A673 (cell line): ENCODE results near the gene CLDN1.

Source experiments
- CTCF ChIP-seq: fragments of 300-800, 200-600 bp; sonication (generic); conservative IDR thresholded peaks from 2 replicates; pipeline ENCODE4 v1.5.1; 2017; ENCODE audit warnings: low read depth, mild to moderate bottlenecking, antibody characterized with exemption, low read length, moderate library complexity, mixed read lengths
- EZH2 ChIP-seq: fragments of 200-600 bp; sonication (generic); IDR thresholded peaks from 2 replicates; pipeline ENCODE4 v1.6.1; 2017; ENCODE audit warnings: borderline replicate concordance, low read depth, mild to moderate bottlenecking, mixed read lengths, antibody characterized with exemption, low read length; ENCODE audit not compliant: poor library complexity, severe bottlenecking

GRCh38 chr3:190345027-190345821 is 23.0 kb upstream of the CLDN1 start:
- TF ChIP-seq CTCF, result no peak
- no peak for TF ChIP-seq EZH2
